A549 treated with CpdA at 1 μM for 4 hours (cell line): ENCODE data around the gene LRRC14B. TPM values are rescaled to one million over a fixed set of nuclear protein-coding genes. Genes with fewer than 3 reads are reported as not detected.

ENCODE experiments used
- total RNA-seq: library from RNA; stranded (reverse); fragments of 200-300 nt; extraction: Qiagen RNA extraction; gene quantifications from 5 replicates; pipeline ENCODE4 v1.2.3, GENCODE V29; 2022; ENCODE audit warnings: low read depth

LRRC14B gene
- not detected in 5 replicates for total RNA-seq

GRCh38 chr5:191036-191948 lies at the start of gene LRRC14B:
TSS of gene LRRC14B (plus strand) at chr5:191495. CDS start at chr5:191539, 44 bp downstream.

GRCh38 chr5:217494-218456 lies 26.5 kb downstream of the LRRC14B start, which contains the start of the genes CCDC127 and SDHA:
TSS of gene CCDC127 (minus strand) at chr5:218153. CDS start at chr5:216849, 1,304 bp downstream.
TSS of gene SDHA (plus strand) at chr5:218320. CDS start at chr5:218356, 36 bp downstream.

Other genes with a start within 250 kb of the LRRC14B start
- gene PLEKHG4B, start 99.3 kb upstream of the LRRC14B start, total RNA-seq: 0.64 to 0.94 TPM (median 0.69 TPM) in 5 replicates
- 6.1 to 6.6 TPM (median 6.5 TPM) in 5 replicates for gene CCDC127, start 26.7 kb downstream of the LRRC14B start, total RNA-seq
- gene SDHA, start 26.8 kb downstream of the LRRC14B start, total RNA-seq: 96.6 to 124 TPM (median 116 TPM) in 5 replicates
- 158 to 205 TPM (median 196 TPM) in 5 replicates for gene PDCD6, start 80.2 kb downstream of the LRRC14B start, total RNA-seq
- gene AHRR, start 130.2 kb downstream of the LRRC14B start, total RNA-seq: 2.9 to 3.5 TPM (median 3.3 TPM) in 5 replicates